GM23338 (cell line): ENCODE data around the gene PRPSAP2. TPM values are rescaled to one million over a fixed set of nuclear protein-coding genes. Genes with fewer than 3 reads are reported as not detected.

Experiments used
- ATAC-seq: fragments of 200-7000 bp; cut with Tn5 transposase; 3 replicates; pipeline ENCODE4 v1.9.1; 2020
- DNase-seq: peaks from one replicate; pipeline ENCODE4 v3.0.0-alpha.2; 2015; ENCODE audit warnings: low spot score
- H2AFZ ChIP-seq: fragments of 200-600 bp; sonication (generic); 2 replicates; pipeline ENCODE4 v1.8.0; 2016; ENCODE audit warnings: antibody characterized with exemption, mild to moderate bottlenecking, moderate library complexity
- H3F3A ChIP-seq: fragments of 200-600 bp; sonication (generic); replicated peaks from 2 replicates; pipeline ENCODE4 v1.8.0; 2017; ENCODE audit warnings: antibody characterized with exemption, mixed run types, low read depth
- H3K27ac ChIP-seq: fragments of 200-600 bp; sonication (generic); 2 replicates; pipeline ENCODE4 v1.6.1; 2016; ENCODE audit warnings: low read depth
- H3K27me3 ChIP-seq: fragments of 200-600 bp; sonication (generic); 2 replicates; pipeline ENCODE4 v1.8.0; 2016; ENCODE audit warnings: mild to moderate bottlenecking, mixed run types, moderate library complexity; ENCODE audit not compliant: insufficient read depth
- H3K36me3 ChIP-seq: fragments of 200-600 bp; sonication (generic); 2 replicates; pipeline ENCODE4 v1.8.0; 2016; ENCODE audit warnings: mild to moderate bottlenecking; ENCODE audit not compliant: insufficient read depth
- H3K4me1 ChIP-seq: fragments of 200-600 bp; sonication (generic); 2 replicates; pipeline ENCODE4 v1.8.0; 2016; ENCODE audit warnings: mild to moderate bottlenecking, moderate library complexity; ENCODE audit not compliant: insufficient read depth
- H3K4me2 ChIP-seq: fragments of 200-600 bp; sonication (generic); 2 replicates; pipeline ENCODE4 v1.7.1; 2017; ENCODE audit warnings: mixed run types
- H3K4me3 ChIP-seq: fragments of 200-600 bp; sonication (generic); 2 replicates; pipeline ENCODE4 v1.6.1; 2016; ENCODE audit warnings: mixed run types
- H3K79me2 ChIP-seq: fragments of 200-600 bp; sonication (generic); replicated peaks from 2 replicates; pipeline ENCODE4 v1.8.0; 2017; ENCODE audit warnings: mild to moderate bottlenecking; ENCODE audit not compliant: insufficient read depth
- H3K9me2 ChIP-seq: fragments of 200-600 bp; sonication (generic); 2 replicates; pipeline ENCODE4 v1.8.0; 2017; ENCODE audit not compliant: insufficient read depth
- H4K20me1 ChIP-seq: fragments of 200-600 bp; sonication (generic); replicated peaks from 2 replicates; pipeline ENCODE4 v1.8.0; 2017; ENCODE audit warnings: mild to moderate bottlenecking; ENCODE audit not compliant: insufficient read depth
- H3K27ac Mint-ChIP-seq: 2 replicates; pipeline ENCODE4 v1.8.0; 2020; ENCODE audit warnings: inconsistent platforms, mild to moderate bottlenecking, moderate library complexity, mixed read lengths
- H3K27me3 Mint-ChIP-seq: 3 replicates; pipeline ENCODE4 v1.8.0; 2022; ENCODE audit warnings: low read depth, mild to moderate bottlenecking, moderate library complexity, mixed read lengths, inconsistent platforms; ENCODE audit not compliant: insufficient read depth, poor library complexity
- H3K36me3 Mint-ChIP-seq: 3 replicates; pipeline ENCODE4 v1.8.0; 2021; ENCODE audit warnings: low read depth, mild to moderate bottlenecking, inconsistent platforms, moderate library complexity, mixed read lengths
- H3K4me1 Mint-ChIP-seq: 3 replicates; pipeline ENCODE4 v1.8.0; 2020; ENCODE audit warnings: mild to moderate bottlenecking, inconsistent platforms, mixed read lengths
- H3K4me3 Mint-ChIP-seq: 3 replicates; pipeline ENCODE4 v1.8.0; 2021; ENCODE audit warnings: moderate library complexity, mild to moderate bottlenecking, inconsistent platforms, mixed read lengths
- H3K9me3 Mint-ChIP-seq: 3 replicates; pipeline ENCODE4 v1.8.0; 2020; ENCODE audit warnings: moderate library complexity, mild to moderate bottlenecking, inconsistent platforms, mixed read lengths
- CREB1 ChIP-seq: fragments of 250-450 bp; sonication (Bioruptor Pico); IDR thresholded peaks from 2 replicates; pipeline ENCODE4 v1.5.0; 2020; ENCODE audit warnings: low read depth, mild to moderate bottlenecking, moderate library complexity
- EZH2 ChIP-seq: fragments of 200-600 bp; sonication (generic); IDR thresholded peaks from one replicate; pipeline ENCODE4 v1.8.0; 2017; ENCODE audit warnings: antibody characterized with exemption, mild to moderate bottlenecking, low read depth; ENCODE audit not compliant: unreplicated experiment
- EZH2phosphoT487 ChIP-seq: fragments of 200-600 bp; sonication (generic); IDR thresholded peaks from one replicate; pipeline ENCODE4 v1.8.1; 2018; ENCODE audit warnings: antibody characterized with exemption; ENCODE audit not compliant: unreplicated experiment
- JUNB ChIP-seq: IDR thresholded peaks from one replicate; pipeline ENCODE4 v1.6.1; 2016; ENCODE audit warnings: antibody characterized with exemption; ENCODE audit not compliant: unreplicated experiment
- NANOG ChIP-seq: IDR thresholded peaks from 2 replicates; pipeline ENCODE4 v1.6.1; 2016; ENCODE audit warnings: antibody characterized with exemption, borderline replicate concordance
- POLR2AphosphoS5 ChIP-seq: IDR thresholded peaks from 2 replicates; pipeline ENCODE4 v1.6.1; 2016; ENCODE audit warnings: antibody characterized with exemption, low read depth
- STAT1 ChIP-seq: IDR thresholded peaks from one replicate; pipeline ENCODE4 v1.6.1; 2016; ENCODE audit warnings: antibody characterized with exemption; ENCODE audit not compliant: unreplicated experiment
- ZNF114 ChIP-seq: fragments of 250-450 bp; sonication (Bioruptor Pico); IDR thresholded peaks from 2 replicates; pipeline ENCODE4 v1.5.0; 2020; ENCODE audit warnings: mild to moderate bottlenecking, moderate library complexity
- ZNF331 ChIP-seq: fragments of 250-450 bp; sonication (Bioruptor Pico); IDR thresholded peaks from 2 replicates; pipeline ENCODE4 v1.5.0; 2020; ENCODE audit warnings: low read depth, mild to moderate bottlenecking, moderate library complexity
- polyA plus RNA-seq: library from polyadenylated mRNA; unstranded; fragments of >200 nt; fragmentation: Nextera tagmentation; extraction: Ambion mirVana; gene quantifications from 2 replicates; pipeline ENCODE4 v1.2.1, GENCODE V29; 2016
- total RNA-seq: library from RNA; depleted of rRNA; stranded (reverse); fragments of >200 nt; shearing (Covaris generic); gene quantifications from 2 replicates; pipeline ENCODE4 v1.2.3, GENCODE V29; 2014
- TF ChIP-seq, protein P1 (sequence below): fragments of 250-450 bp; sonication (Bioruptor Pico); IDR thresholded peaks from 2 replicates; pipeline ENCODE4 v1.5.0; 2020; ENCODE audit warnings: mild to moderate bottlenecking, moderate library complexity
- TF ChIP-seq, protein P2 (sequence below), 2 experiments: fragments of 200-600 bp in 1 of 2; sonication (generic) in 1 of 2; conservative IDR thresholded peaks; 2 replicates each; pipeline versions ENCODE4 v1.5.1 to v1.6.1; 2016 to 2017; ENCODE audit warnings: antibody characterized with exemption in 2 of 2, low read depth in 2 of 2, mild to moderate bottlenecking in 2 of 2, moderate library complexity in 1 of 2
- TF ChIP-seq, protein P3 (sequence below): IDR thresholded peaks from one replicate; pipeline ENCODE4 v1.6.1; 2018; ENCODE audit warnings: antibody characterized with exemption; ENCODE audit not compliant: unreplicated experiment
- TF ChIP-seq, protein P4 (sequence below): IDR thresholded peaks from 2 replicates; pipeline ENCODE4 v1.6.1; 2016; ENCODE audit warnings: antibody characterized with exemption

PRPSAP2 gene
- total and polyA plus RNA-seq, 2 experiments from 2014 or later = 34.6 to 54.4 TPM

DNA sequence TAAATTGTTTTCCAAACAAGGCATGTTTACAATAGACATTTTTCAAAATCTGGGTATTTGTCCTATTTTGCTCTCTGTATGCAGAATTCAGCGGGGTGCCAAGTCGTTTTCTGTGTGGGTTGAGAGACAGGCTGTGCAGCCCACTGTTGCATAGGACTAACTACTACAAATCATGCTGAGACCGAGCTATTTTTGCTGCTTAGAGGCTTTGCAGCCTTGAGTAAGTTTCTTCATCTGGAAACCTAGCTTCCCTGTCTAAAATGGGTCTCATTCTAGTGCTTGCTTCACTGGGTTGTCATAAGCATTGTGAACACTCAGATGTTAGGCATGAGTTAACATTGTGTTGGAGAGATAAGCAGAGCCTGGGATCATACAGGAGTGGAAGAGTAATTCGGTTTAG lies 1.3 kb downstream of the PRPSAP2 start:
- Histone ChIP-seq H3K9me2 (no peaks in the 10 kb centered on the region), H3K27ac (no peak overlapping the region), H3K36me3 (no peaks in the 10 kb centered on the region), H3K27me3 (no peaks in the 10 kb centered on the region), H3K4me1 (peaks cover 13% of the 10 kb centered on the region), H3K4me2 (peak overlapping the region; percentile 79), H2AFZ (no peak overlapping the region), H3K4me3 (peak overlapping the region; percentile 97), H4K20me1 (peaks cover 17% of the 10 kb centered on the region), H3F3A (no peaks in the 10 kb centered on the region), H3K79me2 (peaks cover 70% of the 10 kb centered on the region)
- peaks cover 15% of the 10 kb centered on the region for H3K4me1 Mint-ChIP-seq
- TF ChIP-seq CREB1 (no peak), NANOG (no peak), EZH2phosphoT487 (no peak), STAT1 (no peak), ZNF114 (CRISPR knock-in tag) (no peak), POLR2AphosphoS5 (no peak), JUNB (no peak), ZNF331 (no peak), EZH2 (no peak)
- TF ChIP-seq, protein P1, sequence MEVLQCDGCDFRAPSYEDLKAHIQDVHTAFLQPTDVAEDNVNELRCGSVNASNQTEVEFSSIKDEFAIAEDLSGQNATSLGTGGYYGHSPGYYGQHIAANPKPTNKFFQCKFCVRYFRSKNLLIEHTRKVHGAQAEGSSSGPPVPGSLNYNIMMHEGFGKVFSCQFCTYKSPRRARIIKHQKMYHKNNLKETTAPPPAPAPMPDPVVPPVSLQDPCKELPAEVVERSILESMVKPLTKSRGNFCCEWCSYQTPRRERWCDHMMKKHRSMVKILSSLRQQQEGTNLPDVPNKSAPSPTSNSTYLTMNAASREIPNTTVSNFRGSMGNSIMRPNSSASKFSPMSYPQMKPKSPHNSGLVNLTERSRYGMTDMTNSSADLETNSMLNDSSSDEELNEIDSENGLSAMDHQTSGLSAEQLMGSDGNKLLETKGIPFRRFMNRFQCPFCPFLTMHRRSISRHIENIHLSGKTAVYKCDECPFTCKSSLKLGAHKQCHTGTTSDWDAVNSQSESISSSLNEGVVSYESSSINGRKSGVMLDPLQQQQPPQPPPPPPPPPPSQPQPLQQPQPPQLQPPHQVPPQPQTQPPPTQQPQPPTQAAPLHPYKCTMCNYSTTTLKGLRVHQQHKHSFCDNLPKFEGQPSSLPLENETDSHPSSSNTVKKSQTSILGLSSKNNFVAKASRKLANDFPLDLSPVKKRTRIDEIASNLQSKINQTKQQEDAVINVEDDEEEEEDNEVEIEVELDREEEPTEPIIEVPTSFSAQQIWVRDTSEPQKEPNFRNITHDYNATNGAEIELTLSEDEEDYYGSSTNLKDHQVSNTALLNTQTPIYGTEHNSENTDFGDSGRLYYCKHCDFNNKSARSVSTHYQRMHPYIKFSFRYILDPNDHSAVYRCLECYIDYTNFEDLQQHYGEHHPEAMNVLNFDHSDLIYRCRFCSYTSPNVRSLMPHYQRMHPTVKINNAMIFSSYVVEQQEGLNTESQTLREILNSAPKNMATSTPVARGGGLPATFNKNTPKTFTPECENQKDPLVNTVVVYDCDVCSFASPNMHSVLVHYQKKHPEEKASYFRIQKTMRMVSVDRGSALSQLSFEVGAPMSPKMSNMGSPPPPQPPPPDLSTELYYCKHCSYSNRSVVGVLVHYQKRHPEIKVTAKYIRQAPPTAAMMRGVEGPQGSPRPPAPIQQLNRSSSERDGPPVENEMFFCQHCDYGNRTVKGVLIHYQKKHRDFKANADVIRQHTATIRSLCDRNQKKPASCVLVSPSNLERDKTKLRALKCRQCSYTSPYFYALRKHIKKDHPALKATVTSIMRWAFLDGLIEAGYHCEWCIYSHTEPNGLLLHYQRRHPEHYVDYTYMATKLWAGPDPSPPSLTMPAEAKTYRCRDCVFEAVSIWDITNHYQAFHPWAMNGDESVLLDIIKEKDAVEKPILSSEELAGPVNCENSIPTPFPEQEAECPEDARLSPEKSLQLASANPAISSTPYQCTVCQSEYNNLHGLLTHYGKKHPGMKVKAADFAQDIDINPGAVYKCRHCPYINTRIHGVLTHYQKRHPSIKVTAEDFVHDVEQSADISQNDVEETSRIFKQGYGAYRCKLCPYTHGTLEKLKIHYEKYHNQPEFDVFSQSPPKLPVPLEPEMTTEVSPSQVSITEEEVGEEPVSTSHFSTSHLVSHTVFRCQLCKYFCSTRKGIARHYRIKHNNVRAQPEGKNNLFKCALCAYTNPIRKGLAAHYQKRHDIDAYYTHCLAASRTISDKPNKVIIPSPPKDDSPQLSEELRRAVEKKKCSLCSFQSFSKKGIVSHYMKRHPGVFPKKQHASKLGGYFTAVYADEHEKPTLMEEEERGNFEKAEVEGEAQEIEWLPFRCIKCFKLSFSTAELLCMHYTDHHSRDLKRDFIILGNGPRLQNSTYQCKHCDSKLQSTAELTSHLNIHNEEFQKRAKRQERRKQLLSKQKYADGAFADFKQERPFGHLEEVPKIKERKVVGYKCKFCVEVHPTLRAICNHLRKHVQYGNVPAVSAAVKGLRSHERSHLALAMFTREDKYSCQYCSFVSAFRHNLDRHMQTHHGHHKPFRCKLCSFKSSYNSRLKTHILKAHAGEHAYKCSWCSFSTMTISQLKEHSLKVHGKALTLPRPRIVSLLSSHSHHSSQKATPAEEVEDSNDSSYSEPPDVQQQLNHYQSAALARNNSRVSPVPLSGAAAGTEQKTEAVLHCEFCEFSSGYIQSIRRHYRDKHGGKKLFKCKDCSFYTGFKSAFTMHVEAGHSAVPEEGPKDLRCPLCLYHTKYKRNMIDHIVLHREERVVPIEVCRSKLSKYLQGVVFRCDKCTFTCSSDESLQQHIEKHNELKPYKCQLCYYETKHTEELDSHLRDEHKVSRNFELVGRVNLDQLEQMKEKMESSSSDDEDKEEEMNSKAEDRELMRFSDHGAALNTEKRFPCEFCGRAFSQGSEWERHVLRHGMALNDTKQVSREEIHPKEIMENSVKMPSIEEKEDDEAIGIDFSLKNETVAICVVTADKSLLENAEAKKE = no peak
- TF ChIP-seq, protein P2, sequence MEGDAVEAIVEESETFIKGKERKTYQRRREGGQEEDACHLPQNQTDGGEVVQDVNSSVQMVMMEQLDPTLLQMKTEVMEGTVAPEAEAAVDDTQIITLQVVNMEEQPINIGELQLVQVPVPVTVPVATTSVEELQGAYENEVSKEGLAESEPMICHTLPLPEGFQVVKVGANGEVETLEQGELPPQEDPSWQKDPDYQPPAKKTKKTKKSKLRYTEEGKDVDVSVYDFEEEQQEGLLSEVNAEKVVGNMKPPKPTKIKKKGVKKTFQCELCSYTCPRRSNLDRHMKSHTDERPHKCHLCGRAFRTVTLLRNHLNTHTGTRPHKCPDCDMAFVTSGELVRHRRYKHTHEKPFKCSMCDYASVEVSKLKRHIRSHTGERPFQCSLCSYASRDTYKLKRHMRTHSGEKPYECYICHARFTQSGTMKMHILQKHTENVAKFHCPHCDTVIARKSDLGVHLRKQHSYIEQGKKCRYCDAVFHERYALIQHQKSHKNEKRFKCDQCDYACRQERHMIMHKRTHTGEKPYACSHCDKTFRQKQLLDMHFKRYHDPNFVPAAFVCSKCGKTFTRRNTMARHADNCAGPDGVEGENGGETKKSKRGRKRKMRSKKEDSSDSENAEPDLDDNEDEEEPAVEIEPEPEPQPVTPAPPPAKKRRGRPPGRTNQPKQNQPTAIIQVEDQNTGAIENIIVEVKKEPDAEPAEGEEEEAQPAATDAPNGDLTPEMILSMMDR (conservative IDR thresholded peaks at IDR 0.05; ENCODE audit: low read depth in 2 of 2) = no peak
- TF ChIP-seq, protein P3, sequence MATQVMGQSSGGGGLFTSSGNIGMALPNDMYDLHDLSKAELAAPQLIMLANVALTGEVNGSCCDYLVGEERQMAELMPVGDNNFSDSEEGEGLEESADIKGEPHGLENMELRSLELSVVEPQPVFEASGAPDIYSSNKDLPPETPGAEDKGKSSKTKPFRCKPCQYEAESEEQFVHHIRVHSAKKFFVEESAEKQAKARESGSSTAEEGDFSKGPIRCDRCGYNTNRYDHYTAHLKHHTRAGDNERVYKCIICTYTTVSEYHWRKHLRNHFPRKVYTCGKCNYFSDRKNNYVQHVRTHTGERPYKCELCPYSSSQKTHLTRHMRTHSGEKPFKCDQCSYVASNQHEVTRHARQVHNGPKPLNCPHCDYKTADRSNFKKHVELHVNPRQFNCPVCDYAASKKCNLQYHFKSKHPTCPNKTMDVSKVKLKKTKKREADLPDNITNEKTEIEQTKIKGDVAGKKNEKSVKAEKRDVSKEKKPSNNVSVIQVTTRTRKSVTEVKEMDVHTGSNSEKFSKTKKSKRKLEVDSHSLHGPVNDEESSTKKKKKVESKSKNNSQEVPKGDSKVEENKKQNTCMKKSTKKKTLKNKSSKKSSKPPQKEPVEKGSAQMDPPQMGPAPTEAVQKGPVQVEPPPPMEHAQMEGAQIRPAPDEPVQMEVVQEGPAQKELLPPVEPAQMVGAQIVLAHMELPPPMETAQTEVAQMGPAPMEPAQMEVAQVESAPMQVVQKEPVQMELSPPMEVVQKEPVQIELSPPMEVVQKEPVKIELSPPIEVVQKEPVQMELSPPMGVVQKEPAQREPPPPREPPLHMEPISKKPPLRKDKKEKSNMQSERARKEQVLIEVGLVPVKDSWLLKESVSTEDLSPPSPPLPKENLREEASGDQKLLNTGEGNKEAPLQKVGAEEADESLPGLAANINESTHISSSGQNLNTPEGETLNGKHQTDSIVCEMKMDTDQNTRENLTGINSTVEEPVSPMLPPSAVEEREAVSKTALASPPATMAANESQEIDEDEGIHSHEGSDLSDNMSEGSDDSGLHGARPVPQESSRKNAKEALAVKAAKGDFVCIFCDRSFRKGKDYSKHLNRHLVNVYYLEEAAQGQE = no peak
- TF ChIP-seq, protein P4, sequence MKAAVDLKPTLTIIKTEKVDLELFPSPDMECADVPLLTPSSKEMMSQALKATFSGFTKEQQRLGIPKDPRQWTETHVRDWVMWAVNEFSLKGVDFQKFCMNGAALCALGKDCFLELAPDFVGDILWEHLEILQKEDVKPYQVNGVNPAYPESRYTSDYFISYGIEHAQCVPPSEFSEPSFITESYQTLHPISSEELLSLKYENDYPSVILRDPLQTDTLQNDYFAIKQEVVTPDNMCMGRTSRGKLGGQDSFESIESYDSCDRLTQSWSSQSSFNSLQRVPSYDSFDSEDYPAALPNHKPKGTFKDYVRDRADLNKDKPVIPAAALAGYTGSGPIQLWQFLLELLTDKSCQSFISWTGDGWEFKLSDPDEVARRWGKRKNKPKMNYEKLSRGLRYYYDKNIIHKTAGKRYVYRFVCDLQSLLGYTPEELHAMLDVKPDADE = no peak
- H3K4me3 Mint-ChIP-seq = peak overlapping the region; percentile 87
- ATAC-seq (no peak), DNase-seq (no peak)
- H3K9me3 Mint-ChIP-seq = no peaks in the 10 kb centered on the region
- H3K27ac Mint-ChIP-seq = 0 out of 2 replicates have a peak overlapping the region, but pooled peaks have one; percentile 12
- peaks cover 5% of the 10 kb centered on the region for H3K27me3 Mint-ChIP-seq
- no peaks in the 10 kb centered on the region for H3K36me3 Mint-ChIP-seq
